Neural cell (in vitro differentiated cells): ENCODE measurements around the gene ASCC3. TPM values are rescaled to one million over a fixed set of nuclear protein-coding genes. Genes with fewer than 3 reads are reported as not detected.

Source experiments
- H2AFZ ChIP-seq: fragments of 200-600, 300-800 bp; sonication (generic), shearing (Covaris generic); 2 replicates; pipeline ENCODE4 v1.6.0; 2014; ENCODE audit warnings: low read depth, mild to moderate bottlenecking, antibody characterized with exemption, low read length, moderate library complexity
- H3F3A ChIP-seq: fragments of 200-600 bp; shearing (Covaris generic); 2 replicates; pipeline ENCODE4 v1.6.1; 2016; ENCODE audit warnings: mild to moderate bottlenecking, moderate library complexity, mixed read lengths, antibody characterized with exemption, low read length; ENCODE audit not compliant: insufficient read depth, poor library complexity, severe bottlenecking
- H3K27ac ChIP-seq: fragments of 200-600, 300-800 bp; sonication (generic), shearing (Covaris generic); 2 replicates; pipeline ENCODE4 v1.5.1; 2014; ENCODE audit warnings: mild to moderate bottlenecking, low read length, moderate library complexity
- H3K27me3 ChIP-seq: fragments of 300-800, 200-600 bp; sonication (generic), shearing (Covaris generic); 2 replicates; pipeline ENCODE4 v1.6.0; 2014; ENCODE audit warnings: mild to moderate bottlenecking, low read depth, low read length, moderate library complexity; ENCODE audit not compliant: insufficient read depth
- H3K36me3 ChIP-seq: fragments of 300-800, 200-600 bp; sonication (generic), shearing (Covaris generic); 2 replicates; pipeline ENCODE4 v1.5.1; 2014; ENCODE audit warnings: mild to moderate bottlenecking, antibody characterized with exemption, low read length, moderate library complexity; ENCODE audit not compliant: insufficient read depth
- H3K4me2 ChIP-seq: fragments of 300-800, 200-600 bp; sonication (generic), shearing (Covaris generic); 2 replicates; pipeline ENCODE4 v1.6.0; 2014; ENCODE audit warnings: mild to moderate bottlenecking, low read length
- H3K4me3 ChIP-seq: fragments of 300-800, 200-600 bp; sonication (generic), shearing (Covaris generic); 2 replicates; pipeline ENCODE4 v1.5.1; 2014; ENCODE audit warnings: mild to moderate bottlenecking, low read length, moderate library complexity
- H3K79me2 ChIP-seq: fragments of 200-600 bp; shearing (Covaris generic); replicated peaks from 2 replicates; pipeline ENCODE4 v1.6.0; 2014; ENCODE audit warnings: mild to moderate bottlenecking, low read length, moderate library complexity; ENCODE audit not compliant: insufficient read depth
- H3K9ac ChIP-seq: fragments of 300-800, 200-600 bp; sonication (generic), shearing (Covaris generic); 2 replicates; pipeline ENCODE4 v1.6.1; 2016; ENCODE audit warnings: mild to moderate bottlenecking, low read length, mixed read lengths
- H3K9me2 ChIP-seq: fragments of 200-600 bp; shearing (Covaris generic); 2 replicates; pipeline ENCODE4 v1.6.1; 2016; ENCODE audit warnings: mild to moderate bottlenecking, low read length, mixed read lengths; ENCODE audit not compliant: insufficient read depth
- H3K9me3 ChIP-seq: fragments of 200-600, 300-800 bp; sonication (generic), shearing (Covaris generic); 2 replicates; pipeline ENCODE4 v1.6.1; 2016; ENCODE audit warnings: mild to moderate bottlenecking, mixed run types, low read length, moderate library complexity, mixed read lengths
- H4K20me1 ChIP-seq: fragments of 200-600 bp; shearing (Covaris generic); 2 replicates; pipeline ENCODE4 v1.6.1; 2016; ENCODE audit warnings: mild to moderate bottlenecking, mixed run types; ENCODE audit not compliant: insufficient read depth
- EP300 ChIP-seq: fragments of 450-650 bp; conservative IDR thresholded peaks from 2 replicates; pipeline ENCODE4 v1.6.1; 2014; ENCODE audit warnings: antibody characterized with exemption, mild to moderate bottlenecking, moderate library complexity; ENCODE audit not compliant: poor library complexity, severe bottlenecking
- EZH2 ChIP-seq: fragments of 200-600, 300-800 bp; shearing (Covaris generic), sonication (generic); IDR thresholded peaks from 2 replicates; pipeline ENCODE4 v1.6.1; 2014; ENCODE audit warnings: antibody characterized with exemption, low read length, borderline replicate concordance, mild to moderate bottlenecking; ENCODE audit not compliant: insufficient read depth, poor library complexity, severe bottlenecking
- MXI1 ChIP-seq: fragments of 450-650 bp; conservative IDR thresholded peaks from 2 replicates; pipeline ENCODE4 v1.6.1; 2014; ENCODE audit warnings: antibody characterized with exemption, mild to moderate bottlenecking; ENCODE audit not compliant: poor library complexity, severe bottlenecking
- POLR2AphosphoS5 ChIP-seq: IDR thresholded peaks from 2 replicates; pipeline ENCODE4 v1.6.1; 2012
- RAD21 ChIP-seq: fragments of 450-650 bp; conservative IDR thresholded peaks from 2 replicates; pipeline ENCODE4 v1.6.1; 2014; ENCODE audit warnings: antibody characterized with exemption, mild to moderate bottlenecking, moderate library complexity
- SMC3 ChIP-seq: fragments of 450-650 bp; conservative IDR thresholded peaks from 2 replicates; pipeline ENCODE4 v1.6.1; 2014; ENCODE audit warnings: antibody characterized with exemption, mild to moderate bottlenecking, moderate library complexity; ENCODE audit not compliant: poor library complexity
- TAF1 ChIP-seq: IDR thresholded peaks from 2 replicates; pipeline ENCODE4 v1.6.1; 2012; ENCODE audit warnings: low read depth
- polyA minus RNA-seq: library from RNA; depleted of rRNA, polyadenylated mRNA; stranded (reverse); fragments of >200 nt; gene quantifications from 2 replicates; pipeline ENCODE4 v1.2.3, GENCODE V29; 2014
- polyA plus RNA-seq: library from polyadenylated mRNA; depleted of rRNA; stranded (reverse); fragments of >200 nt; gene quantifications from 2 replicates; pipeline ENCODE4 v1.2.3, GENCODE V29; 2014
- TF ChIP-seq, protein P1 (sequence below): fragments of 450-650 bp; IDR thresholded peaks from 2 replicates; pipeline ENCODE4 v1.5.1; 2014; ENCODE audit warnings: antibody characterized with exemption, mild to moderate bottlenecking, moderate library complexity; ENCODE audit not compliant: poor library complexity, severe bottlenecking
- TF ChIP-seq, protein P2 (sequence below): IDR thresholded peaks from 2 replicates; pipeline ENCODE4 v1.6.1; 2012; ENCODE audit warnings: borderline replicate concordance

The ASCC3 gene, protein sequence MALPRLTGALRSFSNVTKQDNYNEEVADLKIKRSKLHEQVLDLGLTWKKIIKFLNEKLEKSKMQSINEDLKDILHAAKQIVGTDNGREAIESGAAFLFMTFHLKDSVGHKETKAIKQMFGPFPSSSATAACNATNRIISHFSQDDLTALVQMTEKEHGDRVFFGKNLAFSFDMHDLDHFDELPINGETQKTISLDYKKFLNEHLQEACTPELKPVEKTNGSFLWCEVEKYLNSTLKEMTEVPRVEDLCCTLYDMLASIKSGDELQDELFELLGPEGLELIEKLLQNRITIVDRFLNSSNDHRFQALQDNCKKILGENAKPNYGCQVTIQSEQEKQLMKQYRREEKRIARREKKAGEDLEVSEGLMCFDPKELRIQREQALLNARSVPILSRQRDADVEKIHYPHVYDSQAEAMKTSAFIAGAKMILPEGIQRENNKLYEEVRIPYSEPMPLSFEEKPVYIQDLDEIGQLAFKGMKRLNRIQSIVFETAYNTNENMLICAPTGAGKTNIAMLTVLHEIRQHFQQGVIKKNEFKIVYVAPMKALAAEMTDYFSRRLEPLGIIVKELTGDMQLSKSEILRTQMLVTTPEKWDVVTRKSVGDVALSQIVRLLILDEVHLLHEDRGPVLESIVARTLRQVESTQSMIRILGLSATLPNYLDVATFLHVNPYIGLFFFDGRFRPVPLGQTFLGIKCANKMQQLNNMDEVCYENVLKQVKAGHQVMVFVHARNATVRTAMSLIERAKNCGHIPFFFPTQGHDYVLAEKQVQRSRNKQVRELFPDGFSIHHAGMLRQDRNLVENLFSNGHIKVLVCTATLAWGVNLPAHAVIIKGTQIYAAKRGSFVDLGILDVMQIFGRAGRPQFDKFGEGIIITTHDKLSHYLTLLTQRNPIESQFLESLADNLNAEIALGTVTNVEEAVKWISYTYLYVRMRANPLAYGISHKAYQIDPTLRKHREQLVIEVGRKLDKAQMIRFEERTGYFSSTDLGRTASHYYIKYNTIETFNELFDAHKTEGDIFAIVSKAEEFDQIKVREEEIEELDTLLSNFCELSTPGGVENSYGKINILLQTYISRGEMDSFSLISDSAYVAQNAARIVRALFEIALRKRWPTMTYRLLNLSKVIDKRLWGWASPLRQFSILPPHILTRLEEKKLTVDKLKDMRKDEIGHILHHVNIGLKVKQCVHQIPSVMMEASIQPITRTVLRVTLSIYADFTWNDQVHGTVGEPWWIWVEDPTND (N-terminal part only)
- 13.2 and 14.9 TPM in 2 replicates for polyA plus RNA-seq
- polyA minus RNA-seq: 81.8 and 98.1 TPM in 2 replicates

DNA sequence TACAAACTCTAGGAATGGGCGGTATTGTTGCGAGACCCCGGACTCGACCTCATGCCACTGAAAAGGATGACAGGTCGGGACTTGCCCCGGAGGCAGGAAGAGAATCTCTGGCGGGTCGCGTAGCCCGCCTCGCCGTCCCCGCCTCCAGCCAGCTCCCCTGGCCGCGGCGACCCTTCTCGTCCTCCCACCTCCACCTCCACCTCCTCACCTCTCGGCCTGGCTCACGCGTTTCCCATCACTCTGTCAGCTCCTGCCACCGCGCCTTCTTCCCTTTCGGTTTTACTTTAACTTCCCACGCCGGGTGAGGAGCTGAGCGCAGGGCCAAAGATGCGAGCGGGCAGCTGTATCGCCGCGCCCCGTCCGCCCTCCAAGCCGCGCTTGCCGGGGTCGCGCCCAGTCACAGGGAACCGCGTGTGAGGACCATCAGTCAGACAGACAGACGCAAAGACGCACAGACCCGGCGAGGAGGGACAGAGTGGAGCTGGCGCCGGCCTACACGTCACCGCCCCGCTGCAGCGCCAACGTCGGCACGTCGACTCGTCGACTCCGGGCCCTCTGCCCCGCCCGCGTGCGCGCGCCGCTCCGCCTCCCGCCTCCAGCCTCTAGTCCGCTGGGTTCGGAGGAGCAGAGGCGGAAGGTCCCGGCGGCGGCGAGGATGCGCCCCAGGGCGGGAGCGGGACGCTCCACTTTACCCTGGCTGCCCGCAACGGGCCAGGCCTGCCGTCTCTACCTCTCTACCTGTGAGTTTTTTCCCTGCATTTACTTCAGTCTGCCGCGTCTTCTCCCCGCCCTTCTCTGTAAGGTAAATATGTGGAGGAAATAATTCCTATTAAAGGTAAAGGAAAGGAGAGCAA, at the start of gene ASCC3:
Gene ASCC3 (minus strand): TSS at position 477 of the 854 bp plus-strand sequence. CDS start 13,332 bp downstream, outside the sequence.
- H3K4me2 ChIP-seq: peak within 1 kb of the TSS; percentile 74

More for the DNA sequence above, at the start of gene ASCC3:
- H4K20me1 ChIP-seq: no peaks in the 10 kb centered on the region
- H3F3A ChIP-seq: peaks cover 5% of the 10 kb centered on the region
- no peaks in the 10 kb centered on the region for H3K9me3 ChIP-seq
- peak within 1 kb of the TSS; percentile 74 for H3K27ac ChIP-seq
- H3K27me3 ChIP-seq: no peaks in the 10 kb centered on the region
- H3K36me3 ChIP-seq: no peaks in the 10 kb centered on the region
- peak within 1 kb of the TSS; percentile 89 for H3K4me3 ChIP-seq
- H3K9me2 ChIP-seq: no peaks in the 10 kb centered on the region
- H3K9ac ChIP-seq: peak within 1 kb of the TSS; percentile 79
- H2AFZ ChIP-seq: peak within 1 kb of the TSS; percentile 83
- peaks cover 46% of the 10 kb centered on the region for H3K79me2 ChIP-seq
- peak; percentile 75 for TF ChIP-seq POLR2AphosphoS5
- peak; percentile 83 for TF ChIP-seq MXI1
- TF ChIP-seq, protein P1, sequence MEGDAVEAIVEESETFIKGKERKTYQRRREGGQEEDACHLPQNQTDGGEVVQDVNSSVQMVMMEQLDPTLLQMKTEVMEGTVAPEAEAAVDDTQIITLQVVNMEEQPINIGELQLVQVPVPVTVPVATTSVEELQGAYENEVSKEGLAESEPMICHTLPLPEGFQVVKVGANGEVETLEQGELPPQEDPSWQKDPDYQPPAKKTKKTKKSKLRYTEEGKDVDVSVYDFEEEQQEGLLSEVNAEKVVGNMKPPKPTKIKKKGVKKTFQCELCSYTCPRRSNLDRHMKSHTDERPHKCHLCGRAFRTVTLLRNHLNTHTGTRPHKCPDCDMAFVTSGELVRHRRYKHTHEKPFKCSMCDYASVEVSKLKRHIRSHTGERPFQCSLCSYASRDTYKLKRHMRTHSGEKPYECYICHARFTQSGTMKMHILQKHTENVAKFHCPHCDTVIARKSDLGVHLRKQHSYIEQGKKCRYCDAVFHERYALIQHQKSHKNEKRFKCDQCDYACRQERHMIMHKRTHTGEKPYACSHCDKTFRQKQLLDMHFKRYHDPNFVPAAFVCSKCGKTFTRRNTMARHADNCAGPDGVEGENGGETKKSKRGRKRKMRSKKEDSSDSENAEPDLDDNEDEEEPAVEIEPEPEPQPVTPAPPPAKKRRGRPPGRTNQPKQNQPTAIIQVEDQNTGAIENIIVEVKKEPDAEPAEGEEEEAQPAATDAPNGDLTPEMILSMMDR: peak; percentile 26
- TF ChIP-seq RAD21: peak; percentile 57
- TF ChIP-seq TAF1: no peak
- peak; percentile 40 for TF ChIP-seq SMC3
- TF ChIP-seq EZH2: no peak
- peak; percentile 52 for TF ChIP-seq EP300
- TF ChIP-seq, protein P2, sequence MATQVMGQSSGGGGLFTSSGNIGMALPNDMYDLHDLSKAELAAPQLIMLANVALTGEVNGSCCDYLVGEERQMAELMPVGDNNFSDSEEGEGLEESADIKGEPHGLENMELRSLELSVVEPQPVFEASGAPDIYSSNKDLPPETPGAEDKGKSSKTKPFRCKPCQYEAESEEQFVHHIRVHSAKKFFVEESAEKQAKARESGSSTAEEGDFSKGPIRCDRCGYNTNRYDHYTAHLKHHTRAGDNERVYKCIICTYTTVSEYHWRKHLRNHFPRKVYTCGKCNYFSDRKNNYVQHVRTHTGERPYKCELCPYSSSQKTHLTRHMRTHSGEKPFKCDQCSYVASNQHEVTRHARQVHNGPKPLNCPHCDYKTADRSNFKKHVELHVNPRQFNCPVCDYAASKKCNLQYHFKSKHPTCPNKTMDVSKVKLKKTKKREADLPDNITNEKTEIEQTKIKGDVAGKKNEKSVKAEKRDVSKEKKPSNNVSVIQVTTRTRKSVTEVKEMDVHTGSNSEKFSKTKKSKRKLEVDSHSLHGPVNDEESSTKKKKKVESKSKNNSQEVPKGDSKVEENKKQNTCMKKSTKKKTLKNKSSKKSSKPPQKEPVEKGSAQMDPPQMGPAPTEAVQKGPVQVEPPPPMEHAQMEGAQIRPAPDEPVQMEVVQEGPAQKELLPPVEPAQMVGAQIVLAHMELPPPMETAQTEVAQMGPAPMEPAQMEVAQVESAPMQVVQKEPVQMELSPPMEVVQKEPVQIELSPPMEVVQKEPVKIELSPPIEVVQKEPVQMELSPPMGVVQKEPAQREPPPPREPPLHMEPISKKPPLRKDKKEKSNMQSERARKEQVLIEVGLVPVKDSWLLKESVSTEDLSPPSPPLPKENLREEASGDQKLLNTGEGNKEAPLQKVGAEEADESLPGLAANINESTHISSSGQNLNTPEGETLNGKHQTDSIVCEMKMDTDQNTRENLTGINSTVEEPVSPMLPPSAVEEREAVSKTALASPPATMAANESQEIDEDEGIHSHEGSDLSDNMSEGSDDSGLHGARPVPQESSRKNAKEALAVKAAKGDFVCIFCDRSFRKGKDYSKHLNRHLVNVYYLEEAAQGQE: peak; percentile 36
